ENCODE data around the gene OSBPL3.

- TF ChIP-seq CTCF (conservative IDR thresholded peaks at IDR 0.05; ENCODE audit: low read depth, low read length) = no peak
- no peak for TF ChIP-seq EZH2 (IDR thresholded peaks at IDR 0.05; ENCODE audit: low read length, unreplicated experiment)
Measured at GRCh38 chr7:24868741-24869140, 111.2 kb downstream of the OSBPL3 start.
